Mesenchymal stem cell (in vitro differentiated cells and primary cell): ENCODE measurements around the gene ARHGEF4.
A peak's percentile ranks its signal among the peaks of the same experiment; 100 is the strongest.

Experiments used
- DNase-seq: peaks from one replicate; pipeline ENCODE4 v3.0.0-alpha.2; 2013
- H2AFZ ChIP-seq: one replicate; pipeline ENCODE4 v1.6.1; 2013; ENCODE audit warnings: low read depth, mild to moderate bottlenecking, control low read depth, inconsistent platforms, low read length, moderate library complexity
- H2AK5ac ChIP-seq: 2 replicates; pipeline ENCODE4 v1.6.1; 2013; ENCODE audit warnings: low read length, moderate library complexity, mild to moderate bottlenecking, inconsistent platforms; ENCODE audit not compliant: severe bottlenecking
- H2BK120ac ChIP-seq: one replicate; pipeline ENCODE4 v1.6.1; 2013; ENCODE audit warnings: low read depth, mild to moderate bottlenecking, inconsistent platforms, low read length, moderate library complexity
- H2BK12ac ChIP-seq, 2 experiments: one replicate each; pipeline ENCODE4 v1.6.1; 2013; ENCODE audit warnings: inconsistent platforms in 2 of 2, low read length in 2 of 2, mild to moderate bottlenecking in 2 of 2, moderate library complexity in 2 of 2, control low read depth in 1 of 2
- H2BK15ac ChIP-seq: one replicate; pipeline ENCODE4 v1.6.1; 2013; ENCODE audit warnings: mild to moderate bottlenecking, low read depth, inconsistent platforms; ENCODE audit not compliant: poor library complexity, severe bottlenecking
- H2BK5ac ChIP-seq: 2 replicates; pipeline ENCODE4 v1.6.1; 2013; ENCODE audit warnings: low read depth, mild to moderate bottlenecking, low read length, control low read depth, inconsistent platforms; ENCODE audit not compliant: poor library complexity, severe bottlenecking
- H3K14ac ChIP-seq, 2 experiments: one replicate each; pipeline ENCODE4 v1.6.1; 2013; ENCODE audit warnings: inconsistent platforms in 2 of 2, low read length in 2 of 2, control low read depth in 1 of 2, mild to moderate bottlenecking in 1 of 2, moderate library complexity in 1 of 2
- H3K18ac ChIP-seq, 2 experiments: one replicate each; pipeline ENCODE4 v1.6.1; 2013; ENCODE audit warnings: inconsistent platforms in 2 of 2, low read length in 2 of 2, control low read depth in 1 of 2, low read depth in 1 of 2, mild to moderate bottlenecking in 1 of 2
- H3K23ac ChIP-seq, 2 experiments: one replicate each; pipeline ENCODE4 v1.6.1; 2013; ENCODE audit warnings: inconsistent platforms in 2 of 2, low read length in 2 of 2, mild to moderate bottlenecking in 2 of 2, moderate library complexity in 2 of 2, control low read depth in 1 of 2
- H3K27ac ChIP-seq: 2 replicates; pipeline ENCODE4 v1.5.1; 2013; ENCODE audit warnings: mild to moderate bottlenecking, moderate library complexity, low read length, control low read depth, inconsistent platforms; ENCODE audit not compliant: poor library complexity, severe bottlenecking
- H3K27me3 ChIP-seq, 2 experiments: 2 replicates each; pipeline versions ENCODE4 v1.6.1 to v1.7.0; 2013; ENCODE audit warnings: low read length in 2 of 2, mild to moderate bottlenecking in 2 of 2, moderate library complexity in 2 of 2, control low read depth in 1 of 2, inconsistent platforms in 1 of 2; ENCODE audit not compliant: control insufficient read depth in 1 of 2, insufficient read depth in 1 of 2
- H3K36me3 ChIP-seq, 2 experiments: 2 replicates each; pipeline versions ENCODE4 v1.6.1 to v1.7.0; 2013; ENCODE audit warnings: low read length in 2 of 2, control low read depth in 1 of 2, inconsistent platforms in 1 of 2, low read depth in 1 of 2, mild to moderate bottlenecking in 1 of 2; ENCODE audit not compliant: insufficient read depth in 2 of 2, control insufficient read depth in 1 of 2
- H3K4ac ChIP-seq, 2 experiments: one replicate each; pipeline ENCODE4 v1.6.1; 2013; ENCODE audit warnings: inconsistent platforms in 2 of 2, low read length in 2 of 2, mild to moderate bottlenecking in 2 of 2, moderate library complexity in 2 of 2, control low read depth in 1 of 2, low read depth in 1 of 2
- H3K4me1 ChIP-seq: 2 replicates; pipeline ENCODE4 v1.6.1; 2013; ENCODE audit warnings: low read depth, low read length, control low read depth; ENCODE audit not compliant: control insufficient read depth, insufficient read depth
- H3K4me2 ChIP-seq: 2 replicates; pipeline ENCODE4 v1.6.1; 2013; ENCODE audit warnings: low read length, mild to moderate bottlenecking, inconsistent platforms; ENCODE audit not compliant: poor library complexity, severe bottlenecking
- H3K4me3 ChIP-seq, 2 experiments: 2 replicates each; pipeline versions ENCODE4 v1.5.1 to v1.7.0; 2013; ENCODE audit warnings: low read length in 2 of 2, mild to moderate bottlenecking in 2 of 2, control low read depth in 1 of 2, low read depth in 1 of 2; ENCODE audit not compliant: insufficient read depth in 1 of 2
- H3K79me1 ChIP-seq: replicated peaks from 2 replicates; pipeline ENCODE4 v1.6.1; 2013; ENCODE audit warnings: mild to moderate bottlenecking, control low read depth, low read length, inconsistent platforms; ENCODE audit not compliant: poor library complexity, severe bottlenecking
- H3K9ac ChIP-seq: 2 replicates; pipeline ENCODE4 v1.7.0; 2013; ENCODE audit warnings: mild to moderate bottlenecking, low read length, moderate library complexity
- H3K9me3 ChIP-seq: 2 replicates; pipeline ENCODE4 v1.7.0; 2013; ENCODE audit warnings: mild to moderate bottlenecking, low read length; ENCODE audit not compliant: control insufficient read depth
- H4K8ac ChIP-seq: one replicate; pipeline ENCODE4 v1.6.1; 2013; ENCODE audit warnings: inconsistent platforms, mild to moderate bottlenecking, low read length, moderate library complexity
- H4K91ac ChIP-seq: one replicate; pipeline ENCODE4 v1.6.1; 2013; ENCODE audit warnings: mild to moderate bottlenecking, low read length, inconsistent platforms
- WGBS: methylation state at CpG from one replicate; pipeline ENCODE4 v1.1.7; 2013; ENCODE audit warnings: mixed read lengths; 5-methylcytosine and 5-hydroxymethylcytosine counted together

The ARHGEF4 gene

DNA sequence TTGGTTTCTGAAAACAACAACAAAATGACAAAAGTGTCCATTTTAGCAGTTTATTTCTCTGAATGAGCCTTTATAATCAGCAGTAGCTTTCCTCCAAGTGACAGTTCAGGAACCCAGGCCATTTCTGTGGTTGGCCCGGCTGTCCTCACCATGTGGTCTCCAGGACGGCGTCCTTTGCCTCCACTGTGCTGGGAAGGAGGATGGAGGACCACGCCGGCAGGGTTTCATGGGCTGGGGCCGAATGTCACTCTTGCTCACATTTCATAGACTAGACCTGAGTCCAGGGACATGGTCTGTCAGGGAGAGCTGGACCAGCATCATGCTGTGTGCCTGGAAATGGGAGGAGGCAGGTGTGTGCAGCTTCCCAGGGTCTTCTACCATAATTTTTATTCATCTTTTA is 50.9 kb downstream of the ARHGEF4 start:
- no peak overlapping the region for H3K9ac ChIP-seq
- H3K79me1 ChIP-seq: no peaks in the 10 kb centered on the region
- H4K8ac ChIP-seq: no peak overlapping the region
- H3K4me1 ChIP-seq: no peaks in the 10 kb centered on the region
- H3K4me3 ChIP-seq: no peak overlapping the region
- H3K18ac ChIP-seq: no peak overlapping the region
- no peak for DNase-seq
- no peak overlapping the region for H2BK15ac ChIP-seq
- H3K23ac ChIP-seq: no peak overlapping the region
- no peaks in the 10 kb centered on the region for H3K9me3 ChIP-seq
- no peak overlapping the region for H2BK5ac ChIP-seq
- H3K36me3 ChIP-seq: no peaks in the 10 kb centered on the region
- H3K4ac ChIP-seq: no peak overlapping the region
- peak overlapping the region; percentile 42 for H2AFZ ChIP-seq
- H3K4me2 ChIP-seq: no peak overlapping the region
- H2BK12ac ChIP-seq: no peak overlapping the region
- no peak overlapping the region for H3K14ac ChIP-seq
- WGBS: 83% methylated on average over 6 of the region's 6 CpGs
- H3K27me3 ChIP-seq: peaks cover 0 to 5% of the 10 kb centered on the region in 2 experiments
- H2BK120ac ChIP-seq: no peak overlapping the region
- no peak overlapping the region for H4K91ac ChIP-seq
- H2AK5ac ChIP-seq: no peak overlapping the region
- H3K27ac ChIP-seq: no peak overlapping the region

- H4K8ac ChIP-seq: no peak overlapping the region
- H3K79me1 ChIP-seq: no peaks in the 10 kb centered on the region
- no peak overlapping the region for H4K91ac ChIP-seq
- H3K9me3 ChIP-seq: no peaks in the 10 kb centered on the region
- H3K14ac ChIP-seq: no peak overlapping the region
- peaks cover 0 to 16% of the 10 kb centered on the region in 2 experiments for H3K27me3 ChIP-seq
- H3K4me3 ChIP-seq: no peak overlapping the region
- H3K23ac ChIP-seq: no peak overlapping the region
- no peak overlapping the region for H2AK5ac ChIP-seq
- H3K18ac ChIP-seq: no peak overlapping the region
- DNase-seq: no peak
- no peak overlapping the region for H3K9ac ChIP-seq
- no peak overlapping the region for H3K27ac ChIP-seq
- no peak overlapping the region for H3K4me2 ChIP-seq
- H3K4ac ChIP-seq: no peak overlapping the region
- no peak overlapping the region for H2BK12ac ChIP-seq
- WGBS: 74% methylated on average over 5 of the region's 5 CpGs
- H2BK120ac ChIP-seq: no peak overlapping the region
- no peak overlapping the region for H2BK15ac ChIP-seq
- H2BK5ac ChIP-seq: no peak overlapping the region
- H3K36me3 ChIP-seq: no peaks in the 10 kb centered on the region
- no peaks in the 10 kb centered on the region for H3K4me1 ChIP-seq
- H2AFZ ChIP-seq: no peak overlapping the region
Observed at GRCh38 chr2:130890941-130891669, 54.4 kb downstream of the ARHGEF4 start.

GRCh38 chr2:130891966-130892365 is 55.3 kb downstream of the ARHGEF4 start:
- 88% methylated on average over 4 of the region's 4 CpGs for WGBS
- peaks cover 0 to 16% of the 10 kb centered on the region in 2 experiments for H3K27me3 ChIP-seq
- no peak overlapping the region for H2AK5ac ChIP-seq
- no peak overlapping the region for H4K8ac ChIP-seq
- no peak overlapping the region for H2BK120ac ChIP-seq
- H2AFZ ChIP-seq: no peak overlapping the region
- H3K79me1 ChIP-seq: no peaks in the 10 kb centered on the region
- H3K9ac ChIP-seq: no peak overlapping the region
- H3K4me2 ChIP-seq: no peak overlapping the region
- no peak overlapping the region for H3K18ac ChIP-seq
- no peaks in the 10 kb centered on the region for H3K9me3 ChIP-seq
- no peak overlapping the region for H2BK12ac ChIP-seq
- no peak for DNase-seq
- no peak overlapping the region for H2BK5ac ChIP-seq
- no peaks in the 10 kb centered on the region for H3K36me3 ChIP-seq
- no peaks in the 10 kb centered on the region for H3K4me1 ChIP-seq
- no peak overlapping the region for H3K4me3 ChIP-seq
- no peak overlapping the region for H3K27ac ChIP-seq
- no peak overlapping the region for H3K14ac ChIP-seq
- no peak overlapping the region for H2BK15ac ChIP-seq
- H3K4ac ChIP-seq: no peak overlapping the region
- H4K91ac ChIP-seq: no peak overlapping the region
- H3K23ac ChIP-seq: no peak overlapping the region

DNA sequence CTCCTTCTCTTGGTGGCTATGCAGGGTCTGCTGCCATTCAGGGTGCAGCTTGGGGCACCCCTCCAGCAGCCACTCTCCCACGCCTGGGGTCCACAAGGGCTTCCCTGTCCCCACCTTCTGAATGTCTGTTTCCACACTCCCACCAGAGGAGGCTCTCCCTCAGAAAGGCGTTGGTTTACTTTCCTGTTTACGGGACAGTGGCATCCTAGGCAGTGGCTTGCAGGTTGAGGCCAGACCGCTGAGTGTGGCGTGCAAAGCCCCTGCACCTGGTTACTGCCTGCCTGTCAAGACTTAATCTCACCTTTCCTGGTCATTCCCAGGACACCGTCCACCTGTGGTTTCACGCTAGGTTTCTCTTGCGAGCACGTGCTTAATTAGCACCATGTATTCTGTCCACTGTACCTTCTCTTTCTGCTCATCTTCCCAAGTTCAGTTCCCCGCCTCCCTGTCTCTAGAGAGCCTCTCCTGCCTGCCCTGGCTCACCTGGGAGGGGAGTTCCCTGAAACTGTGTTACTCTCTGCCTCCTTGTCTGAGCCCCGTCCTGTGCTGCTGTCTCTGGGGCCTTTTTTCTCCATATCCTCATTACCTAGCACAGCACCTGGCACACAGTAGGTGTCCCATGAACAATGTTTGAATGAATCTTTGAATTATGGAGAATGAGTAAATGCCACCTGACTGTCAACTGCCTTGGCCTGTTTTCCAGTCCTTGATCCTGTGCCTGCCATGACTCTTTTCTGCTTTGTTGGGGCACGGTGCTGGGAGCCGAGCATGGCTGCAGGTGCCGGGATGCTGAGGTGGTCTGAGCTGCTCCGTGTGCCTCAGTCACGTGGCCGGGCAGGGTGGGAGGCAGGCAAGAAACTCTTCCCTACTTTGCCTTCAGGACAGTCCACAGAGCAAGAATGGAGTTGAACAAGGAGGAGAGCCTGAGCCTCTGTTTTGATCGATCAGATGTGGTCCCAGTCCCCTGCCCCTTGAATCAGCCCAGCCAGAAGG is 56.4 kb downstream of the ARHGEF4 start:
- Histone ChIP-seq H3K4me3 (no peak overlapping the region), H2BK15ac (no peak overlapping the region), H3K79me1 (no peaks in the 10 kb centered on the region), H3K27ac (no peak overlapping the region), H3K4me1 (no peaks in the 10 kb centered on the region), H3K36me3 (no peaks in the 10 kb centered on the region), H2AK5ac (no peak overlapping the region), H3K9me3 (no peaks in the 10 kb centered on the region), H3K23ac (no peak overlapping the region), H3K4me2 (no peak overlapping the region), H3K18ac (no peak overlapping the region), H2BK120ac (no peak overlapping the region), H3K14ac (no peak overlapping the region), H3K27me3 (peaks cover 1 to 11% of the 10 kb centered on the region in 2 experiments), H3K9ac (no peak overlapping the region), H3K4ac (no peak overlapping the region), H4K8ac (no peak overlapping the region), H2BK12ac (no peak overlapping the region), H2BK5ac (no peak overlapping the region), H4K91ac (no peak overlapping the region), H2AFZ (no peak overlapping the region)
- DNase-seq: no peak
- WGBS: 82% methylated on average over 17 of the region's 18 CpGs
